Measurements from ENCODE around the gene TNFSF13B. TPM values are rescaled to one million over a fixed set of nuclear protein-coding genes. Genes with fewer than 3 reads are reported as not detected.
"Not testable (repeated sequence)": the region's sequence is repeated elsewhere in the genome, so short reads cannot be mapped to it uniquely, and the experiment has no call there.

Gene TNFSF13B
- total RNA-seq (2014; rRNA removed; shearing (Covaris generic)), result 2.4 and 5.8 TPM in 2 replicates
- polyA plus RNA-seq (2015; cell fraction: cytosol; rRNA removed), result 4.9 and 5.7 TPM in 2 replicates
- 5.2 and 5.7 TPM in 2 replicates for polyA plus RNA-seq (2015; cell fraction: nucleus; rRNA removed)

DNA sequence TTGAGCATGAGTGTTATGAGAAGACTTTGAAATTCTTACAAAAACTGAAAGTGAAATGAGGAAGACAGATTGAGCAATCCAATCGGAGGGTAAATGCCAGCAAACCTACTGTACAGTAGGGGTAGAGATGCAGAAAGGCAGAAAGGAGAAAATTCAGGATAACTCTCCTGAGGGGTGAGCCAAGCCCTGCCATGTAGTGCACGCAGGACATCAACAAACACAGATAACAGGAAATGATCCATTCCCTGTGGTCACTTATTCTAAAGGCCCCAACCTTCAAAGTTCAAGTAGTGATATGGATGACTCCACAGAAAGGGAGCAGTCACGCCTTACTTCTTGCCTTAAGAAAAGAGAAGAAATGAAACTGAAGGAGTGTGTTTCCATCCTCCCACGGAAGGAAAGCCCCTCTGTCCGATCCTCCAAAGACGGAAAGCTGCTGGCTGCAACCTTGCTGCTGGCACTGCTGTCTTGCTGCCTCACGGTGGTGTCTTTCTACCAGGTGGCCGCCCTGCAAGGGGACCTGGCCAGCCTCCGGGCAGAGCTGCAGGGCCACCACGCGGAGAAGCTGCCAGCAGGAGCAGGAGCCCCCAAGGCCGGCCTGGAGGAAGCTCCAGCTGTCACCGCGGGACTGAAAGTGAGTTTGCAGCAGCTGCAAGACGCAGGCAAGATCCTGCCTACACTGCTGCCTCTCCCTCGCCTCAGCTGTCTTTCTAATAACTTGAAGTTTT, at the start of gene TNFSF13B:
Gene TNFSF13B (plus strand): TSS at position 118 of the 728 bp plus-strand sequence. CDS start 178 bp downstream, at position 296.
- DNase-seq (ENCODE audit: low read depth, low spot score), result peak; percentile 30
- in situ Hi-C loops (cut with HindIII; ENCODE audit: low pct_unique_long_range_greater_than_20kb, low sequenced_read_pairs), result no loop called here

- DNase-seq (ENCODE audit: low read depth, low spot score), result no peak
- in situ Hi-C loops (cut with HindIII; ENCODE audit: low pct_unique_long_range_greater_than_20kb, low sequenced_read_pairs), result no loop called here
Measured at GRCh38 chr13:108220041-108220440, 49.5 kb upstream of the TNFSF13B start.

- in situ Hi-C loops (cut with HindIII; ENCODE audit: low pct_unique_long_range_greater_than_20kb, low sequenced_read_pairs), result no loop called here
- DNase-seq (ENCODE audit: low read depth, low spot score), result no peak
Measured at GRCh38 chr13:108223687-108224503, 45.6 kb upstream of the TNFSF13B start.

GRCh38 chr13:108225440-108225839, 44.1 kb upstream of the TNFSF13B start:
- in situ Hi-C loops (cut with HindIII; ENCODE audit: low pct_unique_long_range_greater_than_20kb, low sequenced_read_pairs), result no loop called here
- no peak for DNase-seq (ENCODE audit: low read depth, low spot score)

DNA sequence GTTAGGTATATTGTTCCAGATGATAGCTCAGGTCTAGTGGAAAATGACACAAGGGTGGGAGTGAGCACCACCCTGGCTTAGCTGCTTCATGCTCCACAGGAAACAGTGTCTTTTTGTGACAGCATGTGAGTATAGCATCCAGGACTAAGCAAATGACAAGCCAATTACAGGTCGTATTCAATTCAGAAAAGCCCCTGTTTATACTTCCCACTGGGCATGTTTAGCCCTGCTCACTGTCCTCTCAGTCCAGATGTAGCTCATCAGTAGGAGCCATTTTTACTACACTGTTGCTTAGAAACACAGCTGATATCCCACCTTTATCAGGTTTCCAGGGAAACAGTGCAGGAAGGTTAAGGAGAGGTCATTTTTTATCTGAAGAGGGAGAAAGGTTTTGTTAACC, 43.3 kb upstream of the TNFSF13B start:
- DNase-seq (ENCODE audit: low read depth, low spot score), result no peak
- in situ Hi-C loops (cut with HindIII; ENCODE audit: low pct_unique_long_range_greater_than_20kb, low sequenced_read_pairs), result no loop called here

DNA sequence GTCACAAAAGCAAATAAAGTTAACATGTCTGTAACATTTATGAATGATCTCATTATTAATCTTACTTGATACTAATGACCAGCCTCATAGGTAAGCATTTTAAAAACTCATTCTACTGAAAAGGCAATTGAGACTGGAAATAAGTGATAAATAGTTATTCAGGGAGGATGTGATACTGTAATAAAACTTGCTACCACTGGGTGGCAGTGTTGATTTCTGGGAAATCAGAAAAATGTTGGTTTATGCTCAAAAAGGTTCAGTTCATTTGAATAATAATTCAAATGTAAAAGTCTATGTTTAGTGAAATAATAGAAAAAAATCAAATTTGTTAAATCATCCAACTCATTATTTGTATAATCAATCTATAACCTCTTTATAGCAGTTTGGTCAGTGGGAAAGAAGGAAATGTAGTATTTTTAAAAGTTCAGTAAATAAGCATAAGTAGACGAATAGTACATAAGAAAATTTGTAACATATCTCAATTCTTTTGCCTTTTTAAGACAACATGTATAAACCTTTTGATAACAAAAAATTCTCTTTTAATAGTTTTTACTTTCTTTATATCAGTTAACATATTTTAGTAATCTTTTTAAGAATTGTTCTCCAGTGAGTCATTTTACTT, 41.8 kb upstream of the TNFSF13B start:
- in situ Hi-C loops (cut with HindIII; ENCODE audit: low pct_unique_long_range_greater_than_20kb, low sequenced_read_pairs), result no loop called here
- peak; percentile 59 for DNase-seq (ENCODE audit: low read depth, low spot score)

GRCh38 chr13:108230377-108230776, 39.1 kb upstream of the TNFSF13B start:
- in situ Hi-C loops (cut with HindIII; ENCODE audit: low pct_unique_long_range_greater_than_20kb, low sequenced_read_pairs), result no loop called here
- DNase-seq (ENCODE audit: low read depth, low spot score), result no peak

DNA sequence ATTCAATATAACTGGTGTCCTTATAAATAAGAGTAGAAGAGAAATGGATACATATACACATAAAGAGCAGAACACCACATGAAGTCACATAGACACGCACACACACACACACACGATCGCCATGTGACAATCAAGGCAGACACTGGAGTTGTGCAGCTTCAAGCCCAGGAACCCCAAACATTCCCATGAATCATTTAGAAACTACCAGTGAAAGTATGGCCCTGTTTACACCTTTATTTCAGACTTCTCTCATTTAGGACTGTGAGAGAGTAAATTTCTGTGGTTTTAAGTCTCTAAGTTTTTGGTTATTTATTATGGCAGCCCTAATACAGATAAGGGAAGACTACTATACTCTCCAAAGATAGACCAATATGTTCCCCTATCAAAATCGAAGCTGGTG, 20.4 kb upstream of the TNFSF13B start:
- in situ Hi-C loops (cut with HindIII; ENCODE audit: low pct_unique_long_range_greater_than_20kb, low sequenced_read_pairs), result no loop called here
- DNase-seq (ENCODE audit: low read depth, low spot score), result no peak

GRCh38 chr13:108257248-108257647, 12.3 kb upstream of the TNFSF13B start:
- in situ Hi-C loops (cut with HindIII; ENCODE audit: low pct_unique_long_range_greater_than_20kb, low sequenced_read_pairs), result no loop called here
- DNase-seq (ENCODE audit: low read depth, low spot score), result no peak

- in situ Hi-C loops (cut with HindIII; ENCODE audit: low pct_unique_long_range_greater_than_20kb, low sequenced_read_pairs), result no loop called here
- no peak for DNase-seq (ENCODE audit: low read depth, low spot score)
Measured at GRCh38 chr13:108263621-108264355, 5.7 kb upstream of the TNFSF13B start.

- in situ Hi-C loops (cut with HindIII; ENCODE audit: low pct_unique_long_range_greater_than_20kb, low sequenced_read_pairs), result no loop called here
- peak; percentile 38 for DNase-seq (ENCODE audit: low read depth, low spot score)
Measured at GRCh38 chr13:108266321-108266990, 3.1 kb upstream of the TNFSF13B start.

GRCh38 chr13:108267347-108267746, 2.2 kb upstream of the TNFSF13B start:
- in situ Hi-C loops (cut with HindIII; ENCODE audit: low pct_unique_long_range_greater_than_20kb, low sequenced_read_pairs), result no loop called here
- no peak for DNase-seq (ENCODE audit: low read depth, low spot score)

- DNase-seq (ENCODE audit: low read depth, low spot score); in situ Hi-C loops (cut with HindIII; ENCODE audit: low pct_unique_long_range_greater_than_20kb, low sequenced_read_pairs): not testable (repeated sequence)
Measured at GRCh38 chr13:108267855-108268254, 1.7 kb upstream of the TNFSF13B start.

GRCh38 chr13:108268466-108269112, 929 bp upstream of the TNFSF13B start:
- no peak for DNase-seq (ENCODE audit: low read depth, low spot score)
- in situ Hi-C loops (cut with HindIII; ENCODE audit: low pct_unique_long_range_greater_than_20kb, low sequenced_read_pairs), result no loop called here

GRCh38 chr13:108270442-108270841, 924 bp downstream of the TNFSF13B start:
- DNase-seq (ENCODE audit: low read depth, low spot score), result no peak
- in situ Hi-C loops (cut with HindIII; ENCODE audit: low pct_unique_long_range_greater_than_20kb, low sequenced_read_pairs), result no loop called here

- in situ Hi-C loops (cut with HindIII; ENCODE audit: low pct_unique_long_range_greater_than_20kb, low sequenced_read_pairs), result no loop called here
- no peak for DNase-seq (ENCODE audit: low read depth, low spot score)
Measured at GRCh38 chr13:108272333-108272732, 2.8 kb downstream of the TNFSF13B start.

Data from SK-MEL-5 (cell line).